ENCODE data around the gene FBXO10.
"Not testable (repeated sequence)": the region's sequence is repeated elsewhere in the genome, so short reads cannot be mapped to it uniquely, and the experiment has no call there.

The FBXO10 gene

DNA sequence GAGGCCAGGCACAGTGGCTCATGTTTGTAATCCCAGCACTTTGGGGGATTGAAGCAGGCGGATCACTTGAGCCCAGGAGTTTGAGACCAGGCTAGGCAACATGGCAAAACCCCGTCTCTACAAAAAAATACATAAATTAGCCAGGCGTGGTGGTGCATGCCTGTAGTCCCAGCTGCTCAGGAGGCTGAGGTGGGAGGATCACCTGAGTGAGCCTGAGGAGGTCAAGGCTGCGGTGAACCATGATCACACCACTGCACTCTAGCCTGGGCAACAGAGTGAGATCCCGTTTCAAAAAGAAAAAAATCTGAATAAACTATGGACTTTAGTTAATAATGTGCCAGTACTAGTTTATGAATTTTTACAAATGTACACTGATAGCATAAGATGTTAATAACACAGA lies 66.1 kb downstream of the FBXO10 start:
- DNase-seq, result not testable (repeated sequence)

DNA sequence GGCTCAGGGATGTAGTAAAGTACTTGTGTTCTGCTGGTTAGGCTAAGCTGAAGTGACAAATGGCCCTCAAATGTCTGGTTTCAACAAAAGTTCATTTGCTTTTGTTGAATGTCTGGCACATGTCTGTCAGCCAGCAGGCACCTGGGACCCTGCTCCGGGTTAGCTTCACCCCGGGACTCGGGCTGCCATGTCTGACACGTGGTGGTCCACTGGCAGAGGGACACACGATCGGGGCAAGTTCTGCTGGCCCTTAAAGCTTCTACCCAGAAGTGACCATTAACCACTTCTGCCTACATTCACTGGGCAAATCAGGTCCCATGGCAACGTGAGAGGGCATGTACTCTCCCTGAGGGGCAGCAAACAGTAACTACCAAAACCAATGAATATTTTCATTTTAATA lies 66.6 kb downstream of the FBXO10 start:
- DNase-seq, result no peak

DNA sequence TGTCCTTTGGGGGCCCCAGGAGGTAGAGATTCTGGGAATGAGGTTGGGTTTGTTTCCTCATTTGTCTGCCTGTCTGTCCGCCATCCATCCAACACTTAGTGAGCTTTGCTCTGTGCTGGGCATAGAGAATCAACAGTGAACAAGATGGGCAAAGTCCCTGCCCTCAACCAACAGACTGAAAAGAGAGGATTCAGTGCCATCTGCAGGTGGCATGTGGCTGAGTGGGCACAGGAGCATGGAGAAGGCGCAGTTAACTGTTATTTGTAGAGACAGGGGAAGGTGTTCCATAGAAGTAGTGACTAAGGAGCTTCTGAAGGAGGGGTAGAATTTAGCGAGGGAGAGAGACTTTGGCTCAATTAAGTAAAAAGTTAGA lies 67.4 kb downstream of the FBXO10 start:
- no peak for DNase-seq

DNA sequence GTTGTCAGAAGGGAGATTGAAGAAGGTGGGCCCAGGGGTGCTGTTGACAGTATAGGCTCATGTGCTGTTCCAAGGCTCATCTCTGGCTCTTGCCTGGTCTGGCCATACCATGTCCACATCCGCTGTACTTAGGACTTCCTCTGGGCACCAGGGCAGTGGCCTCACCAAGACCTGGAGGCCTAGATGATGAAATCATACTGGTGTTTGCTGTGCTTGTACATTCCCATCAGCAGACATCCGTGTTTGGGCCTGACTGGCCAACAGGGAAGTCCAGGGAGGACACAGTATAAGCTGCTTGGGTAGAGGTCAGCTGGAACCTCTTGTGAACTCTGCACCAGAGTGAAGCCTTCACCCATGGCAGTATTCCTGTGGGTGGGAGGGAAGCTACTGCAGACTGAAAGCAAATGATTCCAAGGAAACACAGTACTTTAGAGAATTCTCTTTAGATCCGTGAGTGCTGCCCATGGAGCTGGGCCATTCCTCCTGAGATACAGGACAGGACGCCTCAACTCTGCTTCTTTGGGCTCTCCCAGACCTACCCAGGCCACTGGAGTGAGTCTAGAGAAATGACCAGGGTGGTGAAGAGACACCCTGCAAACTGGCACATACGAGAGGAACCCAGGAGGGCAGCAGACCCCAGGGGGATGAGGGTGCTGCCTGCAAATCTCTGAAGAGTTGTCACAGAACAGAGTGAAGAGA lies 67.9 kb downstream of the FBXO10 start:
- DNase-seq, result no peak

DNA sequence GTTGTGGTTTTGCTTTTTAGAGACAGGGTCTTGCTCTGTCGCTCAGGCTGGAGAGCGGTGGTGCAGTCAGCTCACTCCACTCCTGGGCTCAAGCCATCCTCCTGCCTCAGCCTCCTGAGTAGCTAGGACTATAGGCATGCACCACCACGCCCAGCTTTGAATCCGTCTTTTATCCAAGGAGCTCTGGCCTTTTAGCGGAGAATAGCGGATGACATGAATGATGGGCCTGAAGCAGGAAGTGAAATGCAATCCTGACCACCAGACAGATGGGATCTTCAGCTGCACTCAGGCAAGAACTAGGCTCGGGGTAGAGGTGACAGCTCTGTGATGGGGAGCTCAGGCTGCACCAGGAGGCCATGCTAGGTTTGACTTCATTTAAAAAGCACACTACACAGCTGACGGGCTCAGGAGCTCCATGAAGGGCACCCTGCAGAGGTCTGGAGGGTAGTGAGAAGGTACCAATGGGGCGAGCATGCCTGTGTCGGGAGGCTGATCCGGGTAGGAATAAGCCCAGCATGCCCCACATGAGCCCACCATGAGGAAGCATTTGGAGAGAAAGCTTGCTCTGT lies 68.5 kb downstream of the FBXO10 start:
- no peak for DNase-seq

DNA sequence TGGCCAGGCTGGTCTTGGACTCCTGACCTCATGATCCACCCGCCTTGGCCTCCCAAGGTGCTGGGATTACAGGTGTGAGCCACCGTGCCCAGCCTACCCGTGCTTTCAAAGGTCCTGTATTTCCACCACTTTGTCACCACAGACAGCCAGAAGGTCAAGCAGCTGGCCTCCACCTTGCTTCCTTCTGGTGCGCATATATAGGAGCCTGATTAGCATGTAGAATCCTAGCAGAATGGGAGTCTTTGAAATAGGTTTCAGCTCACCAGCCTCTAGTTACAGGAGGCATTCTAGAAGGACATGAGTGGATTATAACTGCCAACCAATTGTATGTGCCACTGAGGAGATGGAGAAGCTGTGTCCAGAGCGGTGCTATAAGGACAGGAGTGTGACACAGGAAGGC lies 71.6 kb downstream of the FBXO10 start:
- DNase-seq, result no peak

DNA sequence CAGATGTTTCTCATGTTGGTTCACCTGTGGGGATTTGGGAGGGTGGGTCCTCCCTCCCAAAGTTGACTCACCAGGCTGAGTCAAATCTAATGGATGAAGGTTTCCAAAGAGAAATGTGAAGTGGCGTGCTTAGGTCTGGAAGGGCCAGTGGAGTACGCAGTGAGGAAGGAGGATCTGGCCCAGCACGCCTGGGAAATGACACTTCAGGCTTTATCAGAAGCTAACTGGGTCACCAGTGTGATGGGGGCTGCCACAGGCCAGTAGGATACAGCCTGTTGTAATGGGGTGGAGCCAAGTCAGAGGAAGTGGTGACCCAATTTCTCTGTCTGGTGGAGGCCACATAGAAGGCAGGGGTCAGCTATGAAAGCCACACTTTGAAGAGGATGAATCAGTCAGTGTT lies 72.4 kb downstream of the FBXO10 start:
- DNase-seq, result no peak

DNA sequence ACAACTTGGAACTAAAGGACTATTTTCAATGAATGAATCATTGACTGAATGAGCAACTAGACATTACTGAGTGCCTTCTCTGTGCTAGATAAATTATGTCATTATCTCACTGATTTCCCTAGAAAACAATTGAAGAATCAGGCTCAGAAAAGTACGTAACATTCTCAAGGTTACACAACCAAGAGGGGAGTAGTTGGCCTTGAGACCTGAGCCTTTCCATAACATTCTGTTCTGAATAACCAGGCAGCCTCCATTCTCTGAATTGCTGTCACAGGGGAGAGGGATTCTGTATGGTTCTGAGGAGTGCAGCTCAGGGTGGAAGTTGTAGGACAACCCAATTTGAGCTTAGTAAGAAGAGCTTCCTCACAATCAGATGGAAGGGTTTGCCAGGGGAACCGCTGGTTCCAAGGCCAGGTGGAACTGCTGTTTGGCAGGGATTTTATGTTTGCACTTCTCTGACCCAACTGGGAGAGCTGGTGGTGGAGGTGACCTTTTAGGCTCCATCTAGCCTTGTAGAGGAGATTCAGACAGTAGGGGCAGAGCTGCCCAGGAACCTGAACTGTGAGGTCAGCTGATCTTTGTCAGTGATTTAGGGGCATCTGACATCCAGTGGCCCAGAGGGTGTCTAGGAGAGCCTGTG lies 74.1 kb downstream of the FBXO10 start:
- no peak for DNase-seq

DNA sequence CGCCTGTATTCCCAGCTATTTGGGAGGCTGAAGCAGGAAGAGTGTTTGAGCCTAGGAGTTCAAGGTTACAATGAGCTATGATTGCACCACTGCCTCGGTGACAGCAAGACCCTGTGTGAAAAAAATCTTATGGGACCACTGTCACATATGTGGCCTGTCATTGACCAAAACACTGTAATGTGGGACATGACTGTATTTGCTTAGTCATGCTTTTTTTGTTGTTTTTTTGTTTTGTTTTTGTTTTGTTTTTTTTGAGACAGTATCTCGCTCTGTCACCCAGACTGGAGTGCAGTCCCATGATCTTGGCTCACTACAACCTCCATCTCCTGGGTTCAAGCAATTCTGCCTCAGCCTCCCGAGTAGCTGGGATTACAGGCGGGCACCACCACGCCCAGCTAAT lies 76.9 kb downstream of the FBXO10 start:
- DNase-seq, result no peak

DNA sequence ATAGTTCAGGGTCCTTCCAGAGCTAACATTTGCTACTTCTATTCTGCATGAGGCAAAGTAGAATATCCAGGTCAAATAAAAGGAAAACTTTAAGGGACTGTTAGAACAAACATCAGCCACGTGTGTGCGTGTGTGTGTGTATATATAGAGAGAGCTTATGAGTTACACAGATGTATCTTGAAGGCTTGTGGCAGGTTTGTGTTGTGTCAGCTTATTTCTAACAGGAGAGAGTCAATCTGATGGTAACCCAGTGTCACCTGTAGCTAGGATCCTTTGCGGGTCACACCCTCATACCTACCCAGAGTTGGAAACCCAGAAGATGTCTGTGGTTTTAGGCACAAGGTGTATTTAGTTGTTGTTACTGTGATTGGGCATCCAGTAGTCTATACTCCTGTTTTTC lies 77.7 kb downstream of the FBXO10 start:
- DNase-seq, result no peak

DNA sequence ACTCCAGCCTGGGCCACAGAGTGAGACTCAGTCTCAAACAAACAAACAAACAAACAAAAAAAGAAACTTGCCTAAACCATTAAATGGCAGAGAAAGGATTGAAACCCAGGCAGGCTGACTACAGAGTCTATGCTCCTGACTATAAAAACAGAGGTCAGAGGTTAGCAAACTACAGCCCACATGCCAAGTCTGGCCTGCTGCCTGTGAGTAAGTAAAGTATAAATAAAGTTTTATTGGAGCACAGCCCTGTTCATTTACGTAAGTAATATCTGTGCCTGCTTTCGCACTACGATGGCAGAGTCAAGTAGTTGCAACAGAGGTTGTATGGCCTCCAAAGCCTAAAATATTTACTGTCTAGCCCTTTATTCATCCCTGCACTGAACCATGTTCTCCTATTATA lies 78.9 kb downstream of the FBXO10 start:
- no peak for DNase-seq

DNA sequence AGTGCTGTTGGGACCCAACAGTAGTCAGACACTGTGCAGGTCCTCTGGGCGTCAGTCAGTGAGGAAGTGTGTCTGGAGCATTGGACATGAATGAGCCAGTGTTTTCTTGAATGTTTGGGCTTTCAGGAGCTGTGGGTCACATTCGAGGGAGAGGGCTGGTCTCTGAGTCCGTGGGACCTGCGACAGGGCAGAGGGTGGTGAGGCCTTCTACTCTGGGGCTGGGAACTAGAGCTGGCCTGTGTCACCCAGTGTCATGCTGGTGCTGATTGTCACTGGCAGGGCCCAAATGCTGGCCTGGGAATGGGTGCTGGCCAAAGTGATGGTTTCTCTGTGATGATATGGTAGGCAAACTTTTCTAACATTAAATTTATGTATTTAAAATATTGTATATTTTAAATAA lies 80.2 kb downstream of the FBXO10 start:
- DNase-seq, result no peak

DNA sequence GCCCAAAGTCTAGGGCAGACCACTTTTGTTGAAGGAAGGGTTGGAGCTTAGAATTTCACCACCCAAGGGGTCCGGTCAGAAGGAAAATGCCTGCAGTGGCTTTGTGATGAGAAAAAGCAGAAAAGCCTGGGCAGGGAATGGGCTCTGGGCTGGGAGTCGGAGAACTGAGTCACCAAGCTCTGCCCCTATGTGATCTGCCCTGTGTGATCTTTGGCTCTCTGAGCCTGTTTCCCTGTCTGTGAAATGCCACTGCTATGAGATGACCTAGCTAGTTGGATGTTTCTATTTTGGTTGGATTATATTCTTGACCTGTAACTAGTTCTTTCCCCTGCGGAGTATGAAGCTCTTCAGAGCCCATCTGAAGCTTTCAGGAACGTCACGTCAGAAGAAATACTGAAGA lies 80.6 kb downstream of the FBXO10 start:
- no peak for DNase-seq

DNA sequence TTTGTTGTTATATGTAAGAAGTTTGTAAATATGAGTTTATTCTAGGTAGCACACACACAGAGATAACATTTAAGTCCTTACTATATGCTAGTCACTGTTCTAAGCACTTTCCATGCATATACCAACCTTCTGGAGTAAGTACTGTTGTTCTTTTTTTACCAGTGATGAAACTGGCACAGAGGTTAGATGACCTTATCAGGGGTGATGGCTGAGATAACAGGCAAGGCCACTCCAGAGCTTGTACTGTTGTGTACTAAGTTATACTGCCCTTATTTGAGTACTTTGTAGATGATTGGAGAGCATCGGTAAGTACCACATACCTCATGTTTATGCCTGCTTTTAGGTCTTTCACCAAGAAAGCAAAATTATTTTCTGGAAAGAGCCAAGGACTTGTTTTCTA lies 84.2 kb downstream of the FBXO10 start:
- DNase-seq, result no peak

DNA sequence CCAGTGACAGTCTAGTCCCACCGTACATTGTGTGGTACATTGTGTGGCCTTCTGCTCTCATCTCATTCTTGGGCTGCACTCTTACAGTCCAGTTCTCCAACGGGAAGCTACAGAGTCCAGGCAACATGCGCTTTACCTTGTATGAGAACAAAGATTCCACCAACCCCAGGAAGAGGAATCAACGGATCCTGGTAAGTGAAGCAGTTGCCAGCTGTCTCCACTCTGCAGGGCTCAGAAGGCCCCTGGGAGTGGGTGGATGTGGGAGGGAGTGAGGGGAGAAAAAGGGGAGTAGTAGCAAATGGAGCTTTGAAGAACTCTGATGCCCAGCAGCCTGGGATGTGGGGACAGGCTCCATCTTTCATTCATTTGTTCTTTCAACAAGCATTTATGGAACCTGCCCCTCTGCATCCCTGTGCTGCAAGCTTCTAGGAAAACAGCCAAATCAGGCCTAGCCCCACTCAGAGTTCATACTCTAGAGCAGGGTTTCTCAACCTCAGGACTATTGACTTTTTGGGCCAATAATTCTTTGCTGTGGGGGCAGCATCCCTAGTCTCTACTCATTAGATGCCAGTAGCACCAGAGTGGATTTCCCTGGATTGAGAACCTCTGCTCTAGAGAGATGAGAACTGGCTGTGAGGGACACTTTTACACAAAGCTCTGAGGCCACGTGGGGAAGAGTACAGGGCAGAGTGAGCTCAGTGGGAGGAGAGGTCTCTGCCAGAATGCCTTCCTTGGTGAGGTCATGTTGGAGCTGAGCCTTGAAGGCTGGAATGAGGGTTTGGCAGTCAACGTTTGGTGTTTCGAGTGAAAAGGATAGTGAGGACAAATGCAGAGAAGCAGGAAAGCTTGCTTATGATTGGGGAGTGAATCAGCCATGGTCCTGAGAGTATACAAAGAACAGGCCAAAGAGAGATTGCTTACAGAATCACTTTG lies 89.3 kb downstream of the FBXO10 start:
- DNase-seq, result peak; percentile 56

DNA sequence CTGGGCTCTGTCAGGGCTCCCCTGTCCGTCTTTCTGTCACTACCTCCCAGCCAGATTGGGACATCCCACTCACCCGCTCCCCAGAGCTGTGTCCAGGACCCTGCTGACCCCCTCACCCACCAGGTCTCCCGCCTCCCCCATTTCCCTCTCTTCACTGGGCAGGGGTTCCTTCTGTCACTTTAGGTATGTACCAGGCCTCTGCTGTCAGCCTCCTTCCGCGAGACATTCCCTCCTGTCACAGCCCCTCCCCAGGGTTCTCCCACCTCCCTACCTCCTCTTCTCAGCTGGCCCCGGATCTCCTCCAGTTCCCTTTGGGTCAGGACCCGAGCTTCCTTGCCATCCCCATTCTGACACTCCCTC lies 89.9 kb downstream of the FBXO10 start:
- DNase-seq, result no peak

DNA sequence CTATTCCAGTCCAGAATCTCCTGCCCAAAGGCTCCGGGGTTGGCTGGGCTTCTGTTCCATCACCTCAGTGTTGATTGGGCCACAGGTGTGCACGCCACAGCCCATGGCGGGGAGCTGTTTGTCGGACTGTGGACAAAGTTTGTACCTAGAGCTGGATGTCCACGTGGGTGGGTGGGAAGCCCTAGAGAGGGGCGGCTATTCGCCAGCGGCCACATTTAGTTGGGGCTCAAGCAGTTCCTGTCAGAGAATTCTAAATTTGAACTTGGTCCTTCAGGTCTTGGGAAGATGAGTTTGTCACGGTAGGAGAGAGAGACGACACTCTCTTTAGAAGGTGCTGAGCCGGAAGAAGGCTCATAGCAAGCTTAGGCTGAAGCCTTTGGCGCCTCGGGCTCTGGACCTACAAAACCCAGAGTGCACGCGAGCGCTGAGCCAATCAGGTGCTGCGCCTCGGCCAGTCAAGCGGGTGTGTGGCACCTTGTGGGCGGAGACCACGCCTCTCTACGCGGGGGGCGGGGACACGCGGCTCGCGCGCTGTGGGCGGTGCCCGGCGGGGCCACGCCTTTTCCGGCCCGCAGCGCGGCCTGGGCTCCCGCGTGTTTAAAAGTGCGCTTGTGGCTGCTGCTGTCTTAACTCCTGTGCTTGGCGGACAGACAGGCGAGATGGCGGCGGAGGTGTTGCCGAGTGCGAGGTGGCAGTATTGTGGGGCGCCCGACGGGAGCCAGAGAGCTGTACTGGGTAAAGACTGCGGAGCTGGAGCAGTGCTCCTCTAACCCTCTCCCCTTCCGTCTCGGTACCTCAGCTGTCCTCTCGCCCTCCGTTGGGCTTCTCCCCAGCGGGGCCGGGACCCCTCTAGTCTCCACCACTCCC lies 90.6 kb downstream of the FBXO10 start, which contains the start of gene POLR1E:
Gene POLR1E, plus strand, starts transcription at position 560 of the 867 bp plus-strand sequence. Its CDS starts 100 bp downstream, at position 660.
- DNase-seq, result peak; percentile 87

DNA sequence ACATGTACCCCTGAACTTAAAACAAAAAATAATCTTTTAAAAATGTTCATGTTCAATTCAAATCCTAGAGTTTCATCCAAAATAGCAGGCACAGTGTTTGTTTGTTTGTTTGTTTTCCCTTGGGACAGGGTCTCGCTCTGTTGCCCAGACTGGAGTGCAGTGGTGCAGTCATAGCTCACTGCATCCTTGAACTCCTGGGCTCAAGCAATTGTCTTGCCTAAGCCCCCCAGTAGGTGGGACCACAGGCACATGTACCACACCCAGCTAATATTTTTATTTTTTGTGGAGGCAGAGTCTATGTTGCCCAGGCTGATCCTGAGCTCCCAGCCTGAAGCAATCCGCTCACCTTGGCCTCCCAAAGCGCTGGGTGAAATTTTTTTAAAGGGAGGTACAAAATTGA lies 95.4 kb downstream of the FBXO10 start:
- no peak for DNase-seq

DNA sequence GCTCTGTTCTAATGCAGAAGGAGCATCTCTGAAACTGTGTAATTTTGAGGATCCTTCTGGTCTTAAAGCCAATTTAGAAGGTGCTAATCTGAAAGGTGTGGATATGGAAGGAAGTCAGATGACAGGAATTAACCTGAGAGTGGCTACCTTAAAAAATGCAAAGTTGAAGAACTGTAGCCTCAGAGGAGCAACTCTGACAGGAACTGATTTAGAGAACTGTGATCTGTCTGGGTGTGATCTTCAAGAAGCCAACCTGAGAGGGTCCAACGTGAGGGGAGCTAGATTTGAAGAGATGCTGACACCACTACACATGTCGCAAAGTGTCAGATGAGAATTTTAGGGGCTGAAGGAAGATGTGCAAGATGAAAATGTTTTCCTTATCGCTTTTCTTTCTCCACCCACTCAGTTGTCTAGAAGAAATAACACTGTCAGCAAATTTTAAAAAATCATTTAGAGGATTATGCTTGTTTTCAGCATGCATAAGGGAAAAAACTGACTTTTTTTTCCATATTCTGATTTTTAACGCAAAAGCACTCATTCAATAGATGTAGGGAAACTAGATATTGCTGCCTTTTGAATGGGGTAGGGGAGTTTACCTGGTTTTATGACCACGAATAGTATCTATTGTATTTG lies 98.1 kb downstream of the FBXO10 start:
- not testable (repeated sequence) for DNase-seq

DNA sequence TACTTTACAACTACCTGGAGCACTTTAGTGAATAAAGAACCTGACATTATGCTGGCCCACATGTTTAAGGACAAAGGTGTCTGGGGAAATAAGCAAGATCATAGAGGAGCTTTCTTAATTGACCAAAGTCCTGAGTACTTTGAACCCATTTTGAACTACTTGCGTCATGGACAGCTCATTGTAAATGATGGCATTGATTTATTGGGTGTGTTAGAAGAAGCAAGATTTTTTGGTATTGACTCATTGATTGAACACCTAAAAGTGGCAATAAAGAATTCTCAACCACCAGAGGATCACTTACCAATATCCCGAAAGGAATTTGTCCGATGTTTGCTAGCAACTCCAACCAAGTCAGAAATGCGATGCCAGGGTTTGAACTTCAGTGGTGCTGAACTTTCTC lies 98.7 kb downstream of the FBXO10 start:
- not testable (repeated sequence) for DNase-seq

DNA sequence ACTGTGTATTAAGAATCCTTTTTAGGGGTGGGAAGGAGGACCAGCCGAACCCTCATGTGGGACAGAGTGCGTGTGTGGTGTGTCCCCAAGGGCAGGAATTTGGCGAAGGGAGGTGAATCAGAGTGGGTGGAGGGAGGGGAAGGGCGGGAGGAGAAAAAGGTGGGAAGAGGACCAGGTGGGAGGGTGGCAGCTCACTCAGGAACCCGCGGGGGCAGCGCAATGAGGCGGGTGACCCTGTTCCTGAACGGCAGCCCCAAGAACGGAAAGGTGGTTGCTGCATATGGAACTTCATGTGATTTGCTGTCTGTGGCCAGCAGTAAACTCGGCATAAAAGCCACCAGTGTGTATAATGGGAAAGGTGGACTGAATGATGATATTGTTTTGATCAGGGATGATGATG lies 99.2 kb downstream of the FBXO10 start:
- DNase-seq, result no peak

DNA sequence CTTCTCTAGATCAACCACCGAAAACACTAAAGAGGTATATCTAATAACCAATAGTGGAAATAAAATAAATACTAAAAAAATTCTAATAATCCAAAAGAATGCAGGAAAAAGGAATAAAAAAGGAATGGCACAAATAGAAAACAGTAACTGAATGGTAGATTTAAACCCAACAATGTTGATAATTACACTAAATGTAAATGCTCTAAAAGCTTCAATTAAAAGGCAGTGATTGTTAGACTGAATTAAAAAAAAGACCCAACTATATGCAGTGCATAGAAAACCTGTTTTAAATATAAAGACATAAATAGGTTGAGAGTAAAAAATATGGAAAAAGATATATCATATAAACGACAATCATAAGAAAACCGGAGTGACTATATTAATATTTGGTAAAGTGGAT lies 101.7 kb downstream of the FBXO10 start:
- DNase-seq, result no peak
